Retinal pigment epithelial cell (primary cell): ENCODE data around the gene UBR7.
"Not testable (repeated sequence)": the region's sequence is repeated elsewhere in the genome, so short reads cannot be mapped to it uniquely, and the experiment has no call there.

ENCODE experiments used
- DNase-seq: peaks from one replicate; pipeline ENCODE4 v3.0.0-alpha.2; 2010; ENCODE audit warnings: low read depth
- H3K4me3 ChIP-seq: 2 replicates; pipeline ENCODE4 v1.5.1; 2011; ENCODE audit warnings: mild to moderate bottlenecking, low read length, control low read depth, moderate library complexity
- TF ChIP-seq, protein P1 (sequence below): conservative IDR thresholded peaks from 2 replicates; pipeline ENCODE4 v1.5.1; 2011; ENCODE audit warnings: low read depth, low read length, control low read depth, inconsistent platforms

Gene UBR7

DNA sequence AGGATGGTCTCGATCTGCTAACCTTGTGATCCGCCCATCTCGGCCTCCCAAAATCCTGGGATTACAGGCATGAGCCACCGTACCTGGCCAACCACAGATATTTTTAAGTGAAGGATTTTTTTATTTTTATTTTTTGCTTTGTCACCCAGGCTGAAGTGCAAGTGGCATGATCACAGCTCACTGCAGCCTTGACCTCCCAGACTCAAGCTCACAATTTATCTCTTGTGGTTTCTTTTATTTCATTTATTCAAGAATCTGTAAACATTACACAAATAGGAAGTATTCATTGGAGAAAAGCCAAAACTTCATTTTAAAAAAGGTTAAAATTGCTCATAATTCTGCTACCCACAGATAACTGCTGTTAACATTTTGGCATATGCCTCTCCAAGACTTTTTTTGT is 35.7 kb upstream of the UBR7 start:
- TF ChIP-seq, protein P1, sequence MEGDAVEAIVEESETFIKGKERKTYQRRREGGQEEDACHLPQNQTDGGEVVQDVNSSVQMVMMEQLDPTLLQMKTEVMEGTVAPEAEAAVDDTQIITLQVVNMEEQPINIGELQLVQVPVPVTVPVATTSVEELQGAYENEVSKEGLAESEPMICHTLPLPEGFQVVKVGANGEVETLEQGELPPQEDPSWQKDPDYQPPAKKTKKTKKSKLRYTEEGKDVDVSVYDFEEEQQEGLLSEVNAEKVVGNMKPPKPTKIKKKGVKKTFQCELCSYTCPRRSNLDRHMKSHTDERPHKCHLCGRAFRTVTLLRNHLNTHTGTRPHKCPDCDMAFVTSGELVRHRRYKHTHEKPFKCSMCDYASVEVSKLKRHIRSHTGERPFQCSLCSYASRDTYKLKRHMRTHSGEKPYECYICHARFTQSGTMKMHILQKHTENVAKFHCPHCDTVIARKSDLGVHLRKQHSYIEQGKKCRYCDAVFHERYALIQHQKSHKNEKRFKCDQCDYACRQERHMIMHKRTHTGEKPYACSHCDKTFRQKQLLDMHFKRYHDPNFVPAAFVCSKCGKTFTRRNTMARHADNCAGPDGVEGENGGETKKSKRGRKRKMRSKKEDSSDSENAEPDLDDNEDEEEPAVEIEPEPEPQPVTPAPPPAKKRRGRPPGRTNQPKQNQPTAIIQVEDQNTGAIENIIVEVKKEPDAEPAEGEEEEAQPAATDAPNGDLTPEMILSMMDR: no peak
- no peak overlapping the region for H3K4me3 ChIP-seq
- no peak for DNase-seq

DNA sequence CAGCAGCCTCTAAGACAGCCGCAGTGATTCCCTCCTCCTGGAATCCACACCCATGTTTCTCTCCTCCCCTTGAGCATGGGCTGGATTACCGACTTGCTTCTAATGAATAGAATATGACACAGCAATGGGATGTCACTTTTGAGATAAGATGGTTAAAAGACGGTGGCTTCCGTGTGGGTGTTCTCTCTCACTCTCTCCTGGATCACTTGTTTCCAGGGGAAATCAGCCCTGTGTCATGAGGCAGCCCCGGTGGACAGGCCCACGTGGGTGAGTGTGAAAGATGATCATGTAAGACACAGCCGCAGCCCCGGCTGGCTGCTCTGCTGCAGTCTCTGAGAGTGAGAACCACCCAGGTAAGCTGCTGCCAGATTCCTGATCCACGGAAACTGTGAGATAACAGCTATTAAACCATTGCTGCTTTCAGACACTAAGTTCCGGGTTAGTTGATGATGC is 33.1 kb upstream of the UBR7 start:
- no peak overlapping the region for H3K4me3 ChIP-seq
- no peak for DNase-seq
- TF ChIP-seq, protein P1: no peak

DNA sequence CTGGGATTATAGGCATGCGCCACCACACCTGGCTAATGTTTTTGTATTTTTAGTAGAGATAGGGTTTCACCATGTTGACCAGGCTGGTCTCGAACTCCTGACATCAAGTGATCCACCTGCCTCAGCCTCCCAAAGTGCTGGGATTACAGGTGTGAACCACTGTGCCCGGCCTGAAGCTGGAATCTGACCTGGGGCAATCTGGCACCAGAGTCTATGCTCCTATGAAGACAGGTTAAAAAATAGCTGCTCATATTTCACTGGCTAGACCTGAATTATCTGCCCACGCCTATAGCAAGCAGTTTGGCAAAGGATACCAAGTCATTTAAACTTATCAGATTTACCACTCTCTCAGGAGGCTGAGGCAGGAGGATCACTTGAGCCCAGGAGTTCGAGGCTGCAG is 32.3 kb upstream of the UBR7 start:
- not testable (repeated sequence) for H3K4me3 ChIP-seq, DNase-seq

DNA sequence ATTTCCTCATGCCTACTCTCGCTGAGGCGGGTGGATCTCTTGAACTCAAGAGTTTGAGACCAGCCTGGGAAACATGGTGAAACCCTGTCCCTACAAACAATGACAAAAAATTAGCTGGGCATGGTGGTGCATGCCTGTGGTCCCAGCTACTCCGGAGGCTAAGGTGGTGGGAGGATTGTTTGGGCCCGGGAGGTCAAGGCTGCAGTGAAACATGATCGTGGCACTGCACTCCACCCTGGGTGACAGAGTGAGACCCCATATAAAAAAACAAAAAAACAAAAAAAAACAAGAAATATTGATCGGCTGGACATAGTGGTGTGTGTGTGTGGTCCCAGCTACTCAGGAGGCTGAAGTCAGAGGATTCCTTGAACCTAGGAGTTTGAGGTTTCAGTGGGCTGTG is 31.6 kb upstream of the UBR7 start:
- no peak for DNase-seq
- no peak overlapping the region for H3K4me3 ChIP-seq
- TF ChIP-seq, protein P1: no peak

DNA sequence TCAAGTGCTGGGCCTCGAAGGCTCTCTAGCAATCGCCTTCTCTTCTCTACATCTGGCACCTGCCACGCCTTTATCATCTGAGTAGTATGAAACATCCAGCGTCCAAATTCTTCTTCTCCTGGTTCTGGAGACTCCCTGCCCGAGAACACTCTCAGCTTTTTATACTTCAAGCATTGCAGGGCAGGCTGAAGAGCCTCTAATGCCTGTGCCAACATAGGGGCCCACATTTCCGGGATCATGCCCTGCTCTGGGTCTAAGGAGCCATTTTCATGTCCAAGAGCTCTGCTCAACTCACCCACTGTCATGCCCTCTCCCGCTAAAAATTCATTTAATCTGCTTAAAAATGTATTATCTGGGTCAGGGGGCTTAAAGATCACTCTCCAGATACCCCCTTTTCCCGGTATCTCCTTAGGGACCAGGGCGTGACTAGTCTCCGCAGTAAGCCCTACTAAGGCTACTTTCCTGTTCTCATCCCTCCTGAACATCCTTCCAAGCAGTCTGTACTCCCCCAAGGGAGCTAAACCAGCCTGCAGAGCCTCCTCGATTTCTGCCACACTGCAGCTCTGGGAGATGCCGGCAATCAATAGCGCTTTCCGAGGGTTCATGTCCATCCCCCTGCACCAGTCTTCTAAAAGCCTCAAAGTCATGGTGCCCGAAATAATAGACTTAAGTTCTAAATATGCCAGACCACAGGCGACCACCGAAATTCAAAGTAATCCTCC is 23.3 kb upstream of the UBR7 start:
- H3K4me3 ChIP-seq: peak overlapping the region; percentile 96
- TF ChIP-seq, protein P1: no peak
- no peak for DNase-seq

DNA sequence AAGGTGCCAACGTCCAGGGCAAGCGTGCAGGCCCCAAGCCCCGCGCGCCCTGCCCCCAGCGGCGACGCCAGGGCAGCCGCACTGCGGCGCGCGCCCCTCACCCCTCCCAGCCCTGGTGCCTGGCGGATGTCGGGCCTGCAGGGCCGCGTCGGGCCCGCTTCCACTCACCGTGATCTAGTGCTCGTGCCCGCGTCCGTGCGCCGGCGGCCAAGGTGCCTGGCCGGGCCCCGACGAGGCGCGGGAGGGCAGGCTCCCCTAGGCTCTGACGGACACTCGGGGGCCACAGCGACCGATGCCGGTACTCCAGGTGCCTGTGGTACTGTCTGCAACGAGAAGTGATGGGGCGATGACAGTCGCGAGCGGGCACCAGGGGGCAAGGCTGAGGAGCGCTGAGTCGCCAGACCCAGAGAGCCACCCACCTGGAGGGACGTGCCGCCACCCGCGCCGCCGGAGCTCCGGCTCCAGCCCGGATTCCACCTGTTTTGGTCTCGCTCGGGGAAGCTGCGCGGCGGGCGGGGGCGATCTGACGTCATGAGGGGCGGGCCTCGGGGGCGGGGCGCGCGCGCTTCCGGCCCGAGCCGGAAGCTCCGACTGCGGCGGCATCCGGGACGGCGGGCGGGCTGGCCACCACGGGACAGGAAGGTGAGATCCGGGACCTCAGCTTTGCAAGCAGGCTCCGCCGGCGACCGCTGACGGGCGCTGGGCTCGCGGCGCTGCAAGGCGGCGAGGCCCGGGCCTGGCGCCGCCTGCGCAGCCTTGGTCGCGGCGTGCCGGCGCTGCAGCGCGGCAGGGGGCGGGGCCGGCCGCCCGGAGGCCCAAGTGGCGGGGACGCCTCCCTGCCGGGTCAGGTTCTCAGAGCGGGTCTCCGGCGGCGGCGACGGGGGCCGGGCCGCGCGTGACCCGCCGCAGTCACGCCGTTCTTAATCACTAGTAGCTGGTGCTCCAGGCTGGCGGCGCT is 22.4 kb upstream of the UBR7 start, which contains the start of the genes LYSET and MOAP1:
TSS of gene LYSET (plus strand) at position 927 of the 958 bp plus-strand sequence. CDS start 89 bp downstream, outside the sequence.
TSS of gene MOAP1 (minus strand) at position 507 of the 958 bp plus-strand sequence. CDS start 655 bp downstream, outside the sequence.
- TF ChIP-seq, protein P1: no peak
- peak; percentile 74 for DNase-seq
- peak within 1 kb of the TSS; percentile 96 for H3K4me3 ChIP-seq

DNA sequence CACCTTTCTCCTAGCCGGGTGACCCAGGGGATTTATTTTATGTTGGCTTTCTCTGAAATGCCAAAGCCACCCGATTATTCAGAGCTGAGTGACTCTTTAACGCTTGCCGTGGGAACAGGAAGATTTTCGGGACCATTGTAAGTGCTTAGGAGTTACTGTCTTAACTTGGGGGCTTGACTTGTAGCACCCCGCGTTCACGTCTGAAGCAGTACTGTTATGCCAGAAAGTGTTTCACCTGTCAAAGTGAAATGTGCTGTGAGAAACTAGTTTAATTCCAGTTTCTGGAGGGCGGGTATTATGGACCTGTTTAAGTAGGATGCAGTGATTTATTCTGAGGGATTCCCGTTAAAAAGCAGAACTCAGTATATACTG is 21.7 kb upstream of the UBR7 start:
- H3K4me3 ChIP-seq: peak overlapping the region; percentile 96
- DNase-seq: no peak
- TF ChIP-seq, protein P1: no peak
